GM13977 (cell line): ENCODE results near the gene ATP8A2.
"Not testable (repeated sequence)": the region's sequence is repeated elsewhere in the genome, so short reads cannot be mapped to it uniquely, and the experiment has no call there.

Experiments used
- DNase-seq: peaks from one replicate; pipeline ENCODE4 v3.0.0; 2012; ENCODE audit warnings: low spot score
- in situ Hi-C: fragments of 300-500 bp; cut with MboI; formaldehyde crosslinking; loops from one replicate; pipeline ENCODE4 v1.12.0; 2022; ENCODE audit warnings: low sequenced_read_pairs, low pct_unique_long_range_greater_than_20kb, mixed read lengths, inconsistent platforms; ENCODE audit not compliant: unreplicated experiment
- TF ChIP-seq, protein P1 (sequence below): IDR thresholded peaks from 2 replicates; pipeline ENCODE4 v1.5.1; 2012; ENCODE audit warnings: mild to moderate bottlenecking, control low read depth; ENCODE audit not compliant: insufficient read depth; ENCODE audit errors: extremely low read depth, missing control alignments

Gene ATP8A2

DNA sequence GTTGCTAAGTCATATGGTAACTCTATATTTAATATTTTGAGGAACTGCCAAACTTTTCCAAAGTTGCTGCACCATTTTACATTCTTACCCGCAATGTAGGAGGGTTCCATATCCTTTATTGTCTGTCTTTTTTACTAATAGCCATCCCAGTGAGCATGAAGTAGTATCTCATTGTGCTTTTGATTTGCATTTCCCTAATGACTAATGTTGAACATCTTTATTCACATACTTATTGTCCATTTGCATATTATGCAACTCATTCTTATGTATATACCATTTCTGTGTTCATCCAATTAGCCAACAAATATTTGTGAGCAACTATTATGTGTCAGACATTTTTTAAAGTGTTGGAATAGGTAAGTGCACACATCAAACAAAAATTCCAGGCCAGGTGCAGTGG lies 20.4 kb upstream of the ATP8A2 start:
- DNase-seq = no peak
- in situ Hi-C loops = no loop called here
- TF ChIP-seq, protein P1, sequence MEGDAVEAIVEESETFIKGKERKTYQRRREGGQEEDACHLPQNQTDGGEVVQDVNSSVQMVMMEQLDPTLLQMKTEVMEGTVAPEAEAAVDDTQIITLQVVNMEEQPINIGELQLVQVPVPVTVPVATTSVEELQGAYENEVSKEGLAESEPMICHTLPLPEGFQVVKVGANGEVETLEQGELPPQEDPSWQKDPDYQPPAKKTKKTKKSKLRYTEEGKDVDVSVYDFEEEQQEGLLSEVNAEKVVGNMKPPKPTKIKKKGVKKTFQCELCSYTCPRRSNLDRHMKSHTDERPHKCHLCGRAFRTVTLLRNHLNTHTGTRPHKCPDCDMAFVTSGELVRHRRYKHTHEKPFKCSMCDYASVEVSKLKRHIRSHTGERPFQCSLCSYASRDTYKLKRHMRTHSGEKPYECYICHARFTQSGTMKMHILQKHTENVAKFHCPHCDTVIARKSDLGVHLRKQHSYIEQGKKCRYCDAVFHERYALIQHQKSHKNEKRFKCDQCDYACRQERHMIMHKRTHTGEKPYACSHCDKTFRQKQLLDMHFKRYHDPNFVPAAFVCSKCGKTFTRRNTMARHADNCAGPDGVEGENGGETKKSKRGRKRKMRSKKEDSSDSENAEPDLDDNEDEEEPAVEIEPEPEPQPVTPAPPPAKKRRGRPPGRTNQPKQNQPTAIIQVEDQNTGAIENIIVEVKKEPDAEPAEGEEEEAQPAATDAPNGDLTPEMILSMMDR = no peak

DNA sequence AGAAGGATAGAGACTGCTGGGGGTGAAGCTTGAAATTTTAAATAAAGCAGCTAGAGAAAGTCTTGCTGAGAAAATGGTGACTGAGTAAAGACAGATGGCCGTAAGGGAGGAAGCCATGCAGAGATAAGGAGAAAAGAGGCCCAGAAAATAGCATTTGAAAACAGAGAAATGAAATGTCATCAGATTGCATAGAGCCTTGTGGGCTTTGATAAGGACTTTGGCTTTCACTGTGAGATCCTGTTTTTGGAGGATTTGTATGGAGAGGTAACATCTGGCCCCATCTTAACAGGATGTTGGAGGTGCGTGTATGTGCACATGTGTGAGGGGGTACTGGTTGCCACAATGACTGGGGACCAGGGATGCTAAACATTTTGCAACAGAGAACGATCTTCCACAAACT lies 19.5 kb upstream of the ATP8A2 start:
- TF ChIP-seq, protein P1 = no peak
- DNase-seq = no peak
- in situ Hi-C loops = no loop called here

DNA sequence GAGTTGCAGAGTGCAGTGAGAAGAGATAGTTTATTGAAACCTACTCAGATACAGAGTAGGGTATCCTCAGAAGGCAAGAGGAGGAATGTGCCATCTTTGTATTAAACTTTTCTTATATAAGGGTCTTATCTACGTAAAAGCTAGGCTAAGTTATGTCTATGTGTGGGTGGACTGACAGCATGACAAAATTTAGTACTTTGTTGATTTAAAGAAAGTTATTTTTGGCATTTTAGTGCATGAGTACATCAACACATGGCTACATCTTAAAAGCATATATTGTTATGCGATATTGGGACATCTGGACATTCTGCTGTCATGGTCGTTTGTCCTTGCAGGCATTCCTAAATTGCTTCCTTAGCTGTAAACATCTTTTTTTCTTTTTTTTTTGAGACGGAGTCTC lies 19.0 kb upstream of the ATP8A2 start:
- TF ChIP-seq, protein P1 = no peak
- in situ Hi-C loops = no loop called here
- DNase-seq = no peak

DNA sequence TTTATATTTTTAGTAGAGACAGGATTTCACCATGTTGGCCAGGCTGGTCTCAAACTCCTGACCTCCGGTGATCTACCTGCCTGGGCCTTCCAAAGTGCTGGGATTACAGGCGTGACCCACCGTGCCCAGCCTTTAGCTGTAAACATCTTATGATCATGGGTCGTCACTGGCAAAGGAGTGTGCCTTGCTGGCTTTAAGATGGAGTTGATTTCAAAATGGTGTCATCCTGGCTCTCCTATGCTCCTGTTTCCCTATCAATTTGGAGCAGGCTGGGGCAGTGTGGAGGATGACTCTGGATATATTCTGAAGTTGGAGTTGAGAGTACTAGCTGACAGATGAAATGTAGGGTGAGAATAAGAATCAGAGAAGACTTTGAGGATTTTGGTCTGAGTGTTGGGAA lies 18.4 kb upstream of the ATP8A2 start:
- DNase-seq = no peak
- in situ Hi-C loops = no loop called here
- TF ChIP-seq, protein P1 = no peak

DNA sequence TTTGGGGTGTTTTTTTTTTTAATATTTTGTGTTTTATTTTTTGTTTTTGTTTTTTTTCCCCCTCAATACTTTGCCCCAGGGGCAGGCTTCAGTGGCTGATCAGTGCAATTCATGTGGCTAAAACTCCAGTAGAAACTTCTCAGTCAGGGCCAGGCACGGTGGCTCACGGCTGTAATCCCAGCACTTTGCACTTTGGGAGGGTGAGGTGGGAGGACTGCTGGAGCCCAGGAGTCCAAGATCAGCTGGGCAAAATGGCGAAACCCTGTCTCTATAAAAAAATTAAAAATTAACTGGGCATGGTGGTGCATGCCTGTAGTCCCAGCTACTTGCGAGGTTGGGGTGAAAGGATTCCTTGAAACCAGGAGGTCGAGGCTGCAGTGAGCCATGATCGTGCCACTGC lies 17.4 kb upstream of the ATP8A2 start:
- no peak for DNase-seq
- in situ Hi-C loops = no loop called here
- TF ChIP-seq, protein P1 = no peak

DNA sequence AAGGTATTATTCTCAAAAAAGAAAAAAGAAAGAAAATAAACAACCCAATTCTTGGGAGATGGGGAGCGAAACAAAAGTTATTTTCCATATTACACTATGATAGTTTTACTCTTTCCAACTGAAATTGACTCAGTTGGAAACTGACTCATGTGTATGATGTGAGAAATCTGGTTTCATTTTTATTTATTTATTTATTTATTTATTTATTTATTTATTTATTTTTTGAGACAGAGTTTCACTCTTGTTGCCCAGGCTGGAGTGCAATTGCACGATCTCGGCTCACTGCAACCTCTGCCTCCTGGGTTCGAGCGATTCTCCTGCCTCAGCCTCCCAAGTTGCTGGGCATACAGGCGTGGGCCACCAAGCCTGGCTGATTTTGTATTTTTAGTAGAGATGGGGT lies 11.3 kb upstream of the ATP8A2 start:
- in situ Hi-C loops, DNase-seq: not testable (repeated sequence)

DNA sequence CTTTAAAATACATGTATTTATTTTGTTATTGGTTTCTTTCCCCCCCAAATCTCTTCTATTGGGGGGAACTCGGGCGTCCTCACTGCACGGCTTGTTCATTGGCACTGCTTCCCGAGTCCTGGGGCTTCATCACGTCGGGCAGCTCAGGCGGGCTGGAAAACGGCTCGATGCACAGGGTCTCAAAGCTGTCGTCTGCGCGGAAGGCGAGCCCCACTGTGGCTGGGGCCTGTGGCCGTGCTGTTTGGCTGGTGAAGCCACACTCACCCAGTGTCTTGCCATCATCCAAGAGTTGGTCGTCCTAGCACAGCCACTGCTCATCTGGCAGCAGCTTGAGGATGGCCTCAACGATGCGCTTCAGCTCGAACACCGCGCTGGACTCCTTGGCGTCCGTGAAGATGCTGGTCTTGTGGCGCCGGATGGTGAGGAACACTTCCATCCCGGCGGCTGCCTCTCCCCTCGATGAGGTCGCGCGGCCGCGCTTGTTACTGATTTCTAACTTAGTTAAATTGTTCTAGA lies 6.0 kb upstream of the ATP8A2 start:
- no peak for DNase-seq
- in situ Hi-C loops = no loop called here
- TF ChIP-seq, protein P1 = no peak
